GM12878 (cell line): ENCODE data around the gene FMNL3. TPM values are rescaled to one million over a fixed set of nuclear protein-coding genes. Genes with fewer than 3 reads are reported as not detected.

ENCODE experiments used
- ATAC-seq: fragments of 200-7000 bp; cut with Tn5 transposase; 3 replicates; pipeline ENCODE4 v1.9.1; 2020; ENCODE audit warnings: mild to moderate bottlenecking, moderate library complexity
- BruUV-seq: library from RNA; stranded (reverse); fragments of 400-500 nt; replicated peaks from 2 replicates; lab custom pipeline; 2021; lab: Mats Ljungman, UMichigan
- CTCF ChIA-PET: fragments of 300-600 bp; sonication (Branson Sonifier 250); formaldehyde crosslinking; extraction: SDS; loops from one replicate; lab custom pipeline; 2021; ENCODE audit warnings: inconsistent platforms; lab: Yijun Ruan, JAX
- POLR2A ChIA-PET: fragments of 350-600 bp; formaldehyde crosslinking; extraction: SDS; loops from one replicate; lab custom pipeline; 2021; ENCODE audit warnings: inconsistent platforms; lab: Charles Lee
- RAD21 ChIA-PET: fragments of 300-600 bp; sonication (Branson Sonifier 250); formaldehyde crosslinking; loops from one replicate; lab custom pipeline; 2023; ENCODE audit warnings: antibody characterized with exemption; ENCODE audit not compliant: unreplicated experiment; lab: Charles Lee
- SMC1A ChIA-PET: fragments of 300-600 bp; sonication (Branson Sonifier 250); formaldehyde crosslinking; loops from one replicate; lab custom pipeline; 2023; ENCODE audit not compliant: unreplicated experiment, uncharacterized antibody; lab: Charles Lee
- DNase-seq: peaks from one replicate; pipeline ENCODE4 v3.0.0-alpha.2; 2011; ENCODE audit warnings: low read depth, low spot score
- FAIRE-seq: peaks from 3 replicates; lab custom pipeline; 2011; peaks lifted over from hg19 to GRCh38; lab: Jason Lieb, UNC
- H2AFZ ChIP-seq: 2 replicates; pipeline ENCODE4 v1.6.0; 2011; ENCODE audit warnings: low read depth, low read length, control low read depth; ENCODE audit not compliant: control insufficient read depth
- H3K27ac ChIP-seq: 2 replicates; pipeline ENCODE4 v1.5.1; 2011; ENCODE audit warnings: control low read depth; ENCODE audit not compliant: control insufficient read depth, insufficient read depth
- H3K27me3 ChIP-seq, 2 experiments: replicated peaks in 1 of 2; 2 replicates each; pipeline versions ENCODE4 v1.6.0 to v1.6.1; 2011; ENCODE audit warnings: low read length in 1 of 2; ENCODE audit not compliant: control insufficient read depth in 2 of 2, insufficient read depth in 2 of 2
- H3K36me3 ChIP-seq, 2 experiments: 2 replicates each; pipeline ENCODE4 v1.5.1; 2011; ENCODE audit warnings: low read length in 1 of 2; ENCODE audit not compliant: control insufficient read depth in 2 of 2, insufficient read depth in 2 of 2
- H3K4me1 ChIP-seq: 2 replicates; pipeline ENCODE4 v1.6.1; 2011; ENCODE audit warnings: mild to moderate bottlenecking, low read length, moderate library complexity, mixed read lengths; ENCODE audit not compliant: control insufficient read depth, insufficient read depth
- H3K4me2 ChIP-seq: 2 replicates; pipeline ENCODE4 v1.6.0; 2011; ENCODE audit warnings: control low read depth; ENCODE audit not compliant: control insufficient read depth, insufficient read depth
- H3K4me3 ChIP-seq: fragments of 200-600 bp; sonication (generic); 2 replicates; pipeline ENCODE4 v1.5.1; 2016
- H3K79me2 ChIP-seq: 2 replicates; pipeline ENCODE4 v1.6.0; 2011; ENCODE audit warnings: low read length; ENCODE audit not compliant: control insufficient read depth, insufficient read depth
- H3K9ac ChIP-seq: 2 replicates; pipeline ENCODE4 v1.8.0; 2011; ENCODE audit warnings: low read length, control low read depth, mixed read lengths; ENCODE audit not compliant: control insufficient read depth, insufficient read depth
- H3K9me3 ChIP-seq: replicated peaks from 3 replicates; pipeline ENCODE4 v1.5.1; 2011; ENCODE audit warnings: mild to moderate bottlenecking, low read length; ENCODE audit not compliant: control insufficient read depth, insufficient read depth
- H4K20me1 ChIP-seq: 2 replicates; pipeline ENCODE4 v1.6.0; 2011; ENCODE audit not compliant: control insufficient read depth, insufficient read depth
- BCL3 ChIP-seq: IDR thresholded peaks from 2 replicates; pipeline ENCODE4 v1.6.1; 2011; ENCODE audit warnings: borderline replicate concordance, low read depth, mild to moderate bottlenecking, moderate library complexity, low read length; ENCODE audit not compliant: insufficient read depth, poor library complexity, severe bottlenecking
- EGR1 ChIP-seq, 2 experiments: IDR thresholded peaks; 1 replicate in 1 of 2; 2 replicates in 1 of 2; pipeline ENCODE4 v1.6.1; 2011 to 2012; ENCODE audit warnings: low read depth in 2 of 2, low read length in 2 of 2, borderline replicate concordance in 1 of 2, mild to moderate bottlenecking in 1 of 2, moderate library complexity in 1 of 2
- MTA2 ChIP-seq: fragments of 450-650 bp; IDR thresholded peaks from 2 replicates; pipeline ENCODE4 v1.6.1; 2016; ENCODE audit warnings: low read depth, mild to moderate bottlenecking, moderate library complexity
- PKNOX1 ChIP-seq: fragments of 450-650 bp; IDR thresholded peaks from 2 replicates; pipeline ENCODE4 v1.6.1; 2016; ENCODE audit warnings: mild to moderate bottlenecking
- SREBF2 ChIP-seq: IDR thresholded peaks from 2 replicates; pipeline ENCODE4 v1.6.1; 2012; ENCODE audit warnings: mild to moderate bottlenecking, low read length
- TCF3 ChIP-seq: IDR thresholded peaks from 2 replicates; pipeline ENCODE4 v1.6.1; 2012; ENCODE audit warnings: low read depth, mild to moderate bottlenecking, low read length, borderline replicate concordance; ENCODE audit not compliant: insufficient read depth
- WGBS: methylation state at CpG from one replicate; pipeline ENCODE4 v1.1.6; 2016; ENCODE audit warnings: low lambda C conversion rate; ENCODE audit not compliant: insufficient replicate concordance, insufficient coverage; ENCODE audit errors: missing lambda C conversion rate; 5-methylcytosine and 5-hydroxymethylcytosine counted together
- in situ Hi-C: fragments of 300-500 bp; cut with MboI; formaldehyde crosslinking; loops from 9 replicates; pipeline ENCODE4 v1.14.3; 2018; ENCODE audit warnings: mixed read lengths
- intact Hi-C: fragments of 100-400 bp; cut with micrococcal nuclease; formaldehyde crosslinking; loops from one replicate; pipeline ENCODE4 v1.14.2; 2022; ENCODE audit not compliant: unreplicated experiment
- polyA plus RNA-seq, 11 experiments: library from polyadenylated mRNA; depleted of rRNA in 4 of 11; unstranded in 6 of 11; stranded (reverse) in 5 of 11; fragments of >200 nt; fragmentation: Nextera tagmentation in 4 of 11; fragmentation: Illumina TruSeq in 1 of 11; extraction: Ambion mirVana in 4 of 11; extraction: Trizol in 1 of 11; gene quantifications; 1 replicate in 1 of 11; 2 replicates in 10 of 11; pipeline versions ENCODE4 v1.2.1 to v1.2.3, GENCODE V29; 2011 to 2016; ENCODE audit warnings: inconsistent platforms in 2 of 11, missing spikeins in 2 of 11, low read depth in 1 of 11
- total RNA-seq, 4 experiments: library from RNA; depleted of rRNA in 3 of 4; stranded (reverse); fragments of >200 nt in 3 of 4; fragmentation: Illumina TruSeq in 1 of 4; extraction: Trizol in 1 of 4; gene quantifications; 2 replicates each; pipeline versions ENCODE4 v1.2.1 to v1.2.3, GENCODE V29; 2013 to 2021

Gene FMNL3
- total and polyA plus RNA-seq, 10 of the 15 experiments (the other 5 are each of a cell fraction or from before 2014, with no cell fraction given), result 3.0 to 64.9 (median 30.9) TPM

- TF ChIP-seq MTA2, result no peak
- no peak for TF ChIP-seq TCF3
- Histone ChIP-seq H3K4me2 (no peak overlapping the region), H3K36me3 (peaks cover 22 to 35% of the 10 kb centered on the region in 2 experiments), H3K27ac (no peak overlapping the region), H3K4me1 (no peaks in the 10 kb centered on the region), H3K9me3 (no peaks in the 10 kb centered on the region), H2AFZ (no peak overlapping the region), H3K9ac (no peak overlapping the region), H3K4me3 (no peak overlapping the region), H3K79me2 (no peaks in the 10 kb centered on the region), H4K20me1 (no peaks in the 10 kb centered on the region), H3K27me3 (no peaks in the 10 kb centered on the region)
- CTCF ChIA-PET, result interaction anchor here (0.6 to 20.4 kb wide), 11 partner anchors 10 to 195 kb away, joined by 3 to 486 read pairs (median 3); partner anchors contain the start of genes FMNL3 and PRPF40B
- no peak for DNase-seq
- no TSS peak for BruUV-seq
- 89% methylated on average over 6 of the region's 7 CpGs for WGBS
- in situ Hi-C loops (loop anchor here (5.0 to 10.0 kb wide), 2 partner anchors 64 to 192 kb away; partner anchors contain the start of gene FMNL3), intact Hi-C loops (no loop called here)
- no peak for ATAC-seq
- POLR2A ChIA-PET, result interaction anchor here (0.6 to 1.0 kb wide), 2 partner anchors 19 to 63 kb away, joined by 3 read pairs; no protein-coding TSS in a partner anchor
- RAD21 ChIA-PET, result interaction anchor here (0.8 to 6.4 kb wide), 7 partner anchors 10 to 285 kb away, joined by 3 to 107 read pairs (median 4); partner anchors contain the start of gene FMNL3
- SMC1A ChIA-PET, result interaction anchor here (0.8 to 10.9 kb wide), 7 partner anchors 10 to 98 kb away, joined by 3 to 191 read pairs (median 4); partner anchors contain the start of genes FMNL3 and TMBIM6
- FAIRE-seq, result no peak
Observed at GRCh38 chr12:49643135-49643534, 64.1 kb downstream of the FMNL3 start.

GRCh38 chr12:49642370-49642802 is 64.8 kb downstream of the FMNL3 start:
- Histone ChIP-seq H3K4me1 (no peaks in the 10 kb centered on the region), H4K20me1 (no peaks in the 10 kb centered on the region), H3K4me2 (no peak overlapping the region), H3K9ac (no peak overlapping the region), H3K4me3 (no peak overlapping the region), H3K36me3 (peaks cover 22 to 29% of the 10 kb centered on the region in 2 experiments), H2AFZ (no peak overlapping the region), H3K27me3 (no peaks in the 10 kb centered on the region), H3K9me3 (no peaks in the 10 kb centered on the region), H3K79me2 (no peaks in the 10 kb centered on the region), H3K27ac (no peak overlapping the region)
- no peak for ATAC-seq
- in situ Hi-C loops, result loop anchor here (5.0 to 10.0 kb wide), 2 partner anchors 65 to 192 kb away; partner anchors contain the start of gene FMNL3
- RAD21 ChIA-PET, result interaction anchor here (1.3 to 6.4 kb wide), 2 partner anchors 9 to 64 kb away, joined by 4 to 107 read pairs; partner anchors contain the start of gene FMNL3
- intact Hi-C loops, result no loop called here
- no peak for TF ChIP-seq EGR1 (IDR thresholded peaks at IDR 0.05; ENCODE audit: borderline replicate concordance in 1 of 2, low read depth in 2 of 2, low read length in 2 of 2)
- TF ChIP-seq SREBF2, result no peak
- TF ChIP-seq BCL3, result no peak
- no peak for TF ChIP-seq PKNOX1
- WGBS, result 98% methylated on average over 11 of the region's 11 CpGs
- FAIRE-seq, result no peak
- no TSS peak for BruUV-seq
- DNase-seq, result no peak
- POLR2A ChIA-PET, result interaction anchor here (2.3 kb wide), 1 partner anchor 61 kb away, joined by 10 read pairs; no protein-coding TSS in a partner anchor
- CTCF ChIA-PET, result interaction anchor here (1.1 to 20.4 kb wide), 2 partner anchors 67 to 196 kb away, joined by 3 to 486 read pairs; partner anchors contain the start of gene FMNL3
- SMC1A ChIA-PET, result interaction anchor here (1.4 to 10.9 kb wide), 3 partner anchors 20 to 65 kb away, joined by 4 to 191 read pairs (median 4); partner anchors contain the start of gene FMNL3
